Stimulated activated CD8-positive, alpha-beta memory T cell treated with anti-CD3 and anti-CD28 coated beads, Interleukin-7, amount 100 ng/mL, for 48 hours (primary cell): ENCODE results near the gene CRTC3.
A peak's percentile ranks its signal among the peaks of the same experiment; 100 is the strongest.
"Not testable (repeated sequence)": the region's sequence is repeated elsewhere in the genome, so short reads cannot be mapped to it uniquely, and the experiment has no call there.

ENCODE experiments used
- DNase-seq, 2 donors: peaks; one replicate each; pipeline ENCODE4 v3.0.0-alpha.2; 2020; ENCODE audit warnings: low read depth in 1 of 2; ENCODE audit errors: extremely low read depth in 1 of 2

Gene CRTC3

GRCh38 chr15:90645873-90646575 is 116.3 kb downstream of the CRTC3 start:
- DNase-seq = no peak

GRCh38 chr15:90646662-90647305 is 117.1 kb downstream of the CRTC3 start:
- no peak for DNase-seq

GRCh38 chr15:90647326-90647725 is 117.6 kb downstream of the CRTC3 start:
- DNase-seq = no peak

GRCh38 chr15:90648137-90649070 is 118.7 kb downstream of the CRTC3 start:
- peak in 1 of 2 donors; percentile 67 for DNase-seq

- DNase-seq = no peak
Observed at GRCh38 chr15:90650117-90650955, 120.6 kb downstream of the CRTC3 start.

GRCh38 chr15:90650956-90651689 is 121.4 kb downstream of the CRTC3 start:
- no peak for DNase-seq

- no peak for DNase-seq
Observed at GRCh38 chr15:90654233-90655136, 124.8 kb downstream of the CRTC3 start.

GRCh38 chr15:90657520-90658172 is 127.9 kb downstream of the CRTC3 start:
- peak in 1 of 2 donors; percentile 66 for DNase-seq

- DNase-seq = no peak
Observed at GRCh38 chr15:90659481-90659880, 129.8 kb downstream of the CRTC3 start.

GRCh38 chr15:90660195-90660998 is 130.7 kb downstream of the CRTC3 start:
- peak in 1 of 2 donors; percentile 73 for DNase-seq

GRCh38 chr15:90660999-90661330 is 131.2 kb downstream of the CRTC3 start:
- not testable (repeated sequence) for DNase-seq

- not testable (repeated sequence) for DNase-seq
Observed at GRCh38 chr15:90664081-90664461, 134.3 kb downstream of the CRTC3 start.

- DNase-seq = no peak
Observed at GRCh38 chr15:90664650-90665287, 135.0 kb downstream of the CRTC3 start.

- peak in 1 of 2 donors; percentile 34 for DNase-seq
Observed at GRCh38 chr15:90665288-90666134, 135.8 kb downstream of the CRTC3 start.

- no peak for DNase-seq
Observed at GRCh38 chr15:90666135-90666909, 136.6 kb downstream of the CRTC3 start.
